WTC11 (cell line): ENCODE data around the gene PRPF40B. TPM values are rescaled to one million over a fixed set of nuclear protein-coding genes. Genes with fewer than 3 reads are reported as not detected.

Source experiments
- ATAC-seq: fragments of 200-7000 bp; cut with Tn5 transposase; 2 replicates; pipeline ENCODE4 v1.10.0; 2021; ENCODE audit warnings: mild to moderate bottlenecking, moderate library complexity
- CTCF ChIA-PET: fragments of 300-600 bp; sonication (Branson Sonifier 250); formaldehyde crosslinking; loops from one replicate; lab custom pipeline; 2021; ENCODE audit warnings: antibody characterized with exemption; lab: Charles Lee
- POLR2A ChIA-PET: fragments of 350-600 bp; sonication (Branson Sonifier 250); formaldehyde crosslinking; loops from one replicate; lab custom pipeline; 2021; ENCODE audit warnings: antibody characterized with exemption; lab: Charles Lee
- DNase-seq: peaks from one replicate; pipeline ENCODE4 v3.0.0; 2021; ENCODE audit warnings: low spot score
- H3K27ac Mint-ChIP-seq: 2 replicates; pipeline ENCODE4 v1.8.0; 2021; ENCODE audit warnings: mixed read lengths
- H3K27me3 Mint-ChIP-seq: 2 replicates; pipeline ENCODE4 v1.8.0; 2021; ENCODE audit warnings: low read depth, mild to moderate bottlenecking, moderate library complexity, mixed read lengths
- H3K36me3 Mint-ChIP-seq: 2 replicates; pipeline ENCODE4 v1.8.0; 2021; ENCODE audit warnings: mixed read lengths
- H3K4me1 Mint-ChIP-seq: 2 replicates; pipeline ENCODE4 v1.8.0; 2022; ENCODE audit warnings: mixed read lengths
- H3K4me3 Mint-ChIP-seq: 2 replicates; pipeline ENCODE4 v1.8.0; 2021; ENCODE audit warnings: mild to moderate bottlenecking, moderate library complexity, mixed read lengths
- H3K9me3 Mint-ChIP-seq: 2 replicates; pipeline ENCODE4 v1.8.0; 2021; ENCODE audit warnings: mixed read lengths
- CBFB ChIP-seq: sonication (generic); formaldehyde crosslinking; IDR thresholded peaks from 2 replicates; pipeline ENCODE4 v1.8.1; 2022; ENCODE audit warnings: mild to moderate bottlenecking, low read depth, missing genetic modification reagents
- GTF2I ChIP-seq: fragments of 250-450 bp; sonication (Bioruptor Pico); conservative IDR thresholded peaks from 2 replicates; pipeline ENCODE4 v1.4.0; 2021; ENCODE audit warnings: mild to moderate bottlenecking
- HMGA2 ChIP-seq: fragments of 250-450 bp; sonication (Bioruptor Pico); IDR thresholded peaks from 2 replicates; pipeline ENCODE4 v1.4.0; 2021; ENCODE audit warnings: mild to moderate bottlenecking, moderate library complexity
- HMGXB4 ChIP-seq: sonication (generic); formaldehyde crosslinking; IDR thresholded peaks from 2 replicates; pipeline ENCODE4 v1.8.1; 2023; ENCODE audit warnings: mild to moderate bottlenecking, moderate library complexity, missing genetic modification reagents
- MYBL2 ChIP-seq: sonication (generic); formaldehyde crosslinking; IDR thresholded peaks from 2 replicates; pipeline ENCODE4 v1.8.1; 2023; ENCODE audit warnings: mild to moderate bottlenecking, moderate library complexity, missing genetic modification reagents
- NR1H2 ChIP-seq: sonication (generic); formaldehyde crosslinking; IDR thresholded peaks from 2 replicates; pipeline ENCODE4 v1.9.0; 2021; ENCODE audit warnings: mild to moderate bottlenecking, moderate library complexity, missing genetic modification reagents
- NR3C1 ChIP-seq: sonication (generic); formaldehyde crosslinking; conservative IDR thresholded peaks from 2 replicates; pipeline ENCODE4 v1.8.1; 2023; ENCODE audit warnings: low read depth, mild to moderate bottlenecking, missing genetic modification reagents
- PRRX2 ChIP-seq: fragments of 250-450 bp; sonication (Bioruptor Pico); IDR thresholded peaks from 2 replicates; pipeline ENCODE4 v1.8.0; 2021; ENCODE audit warnings: mild to moderate bottlenecking
- TEAD4 ChIP-seq: sonication (generic); formaldehyde crosslinking; IDR thresholded peaks from 2 replicates; pipeline ENCODE4 v1.8.0; 2022; ENCODE audit warnings: mild to moderate bottlenecking, missing genetic modification reagents
- ZNF263 ChIP-seq: sonication (generic); formaldehyde crosslinking; IDR thresholded peaks from 2 replicates; pipeline ENCODE4 v1.8.1; 2022; ENCODE audit warnings: low read depth, mild to moderate bottlenecking, moderate library complexity, missing genetic modification reagents
- ZNF512 ChIP-seq: sonication (generic); formaldehyde crosslinking; IDR thresholded peaks from 2 replicates; pipeline ENCODE4 v1.8.1; 2022; ENCODE audit warnings: missing genetic modification reagents, borderline replicate concordance
- ZNF532 ChIP-seq: fragments of 250-450 bp; sonication (Bioruptor Pico); IDR thresholded peaks from 2 replicates; pipeline ENCODE4 v1.9.0; 2021; ENCODE audit warnings: mild to moderate bottlenecking, borderline replicate concordance
- ZNF671 ChIP-seq: fragments of 250-450 bp; sonication (Bioruptor Pico); IDR thresholded peaks from 2 replicates; pipeline ENCODE4 v1.8.0; 2021; ENCODE audit warnings: mild to moderate bottlenecking
- ZSCAN18 ChIP-seq: fragments of 250-450 bp; sonication (Bioruptor Pico); IDR thresholded peaks from 2 replicates; pipeline ENCODE4 v2.1.2; 2022; ENCODE audit warnings: mild to moderate bottlenecking, moderate library complexity
- total RNA-seq: library from RNA; stranded (reverse); gene quantifications from 3 replicates; pipeline ENCODE4 v1.2.3, GENCODE V29; 2021
- TF ChIP-seq, protein P1 (sequence below): sonication (generic); formaldehyde crosslinking; IDR thresholded peaks from 2 replicates; pipeline ENCODE4 v1.8.1; 2023; ENCODE audit warnings: mild to moderate bottlenecking, missing genetic modification reagents, moderate library complexity
- TF ChIP-seq, protein P2 (sequence below): sonication (generic); formaldehyde crosslinking; IDR thresholded peaks from 2 replicates; pipeline ENCODE4 v1.8.0; 2022; ENCODE audit warnings: mild to moderate bottlenecking, missing genetic modification reagents
- TF ChIP-seq, protein P3 (sequence below): sonication (generic); formaldehyde crosslinking; IDR thresholded peaks from 2 replicates; pipeline ENCODE4 v1.8.1; 2023; ENCODE audit warnings: mild to moderate bottlenecking, missing genetic modification reagents, moderate library complexity

Gene PRPF40B
- total RNA-seq, 1 experiment from 2014 or later = 46.0 TPM

DNA sequence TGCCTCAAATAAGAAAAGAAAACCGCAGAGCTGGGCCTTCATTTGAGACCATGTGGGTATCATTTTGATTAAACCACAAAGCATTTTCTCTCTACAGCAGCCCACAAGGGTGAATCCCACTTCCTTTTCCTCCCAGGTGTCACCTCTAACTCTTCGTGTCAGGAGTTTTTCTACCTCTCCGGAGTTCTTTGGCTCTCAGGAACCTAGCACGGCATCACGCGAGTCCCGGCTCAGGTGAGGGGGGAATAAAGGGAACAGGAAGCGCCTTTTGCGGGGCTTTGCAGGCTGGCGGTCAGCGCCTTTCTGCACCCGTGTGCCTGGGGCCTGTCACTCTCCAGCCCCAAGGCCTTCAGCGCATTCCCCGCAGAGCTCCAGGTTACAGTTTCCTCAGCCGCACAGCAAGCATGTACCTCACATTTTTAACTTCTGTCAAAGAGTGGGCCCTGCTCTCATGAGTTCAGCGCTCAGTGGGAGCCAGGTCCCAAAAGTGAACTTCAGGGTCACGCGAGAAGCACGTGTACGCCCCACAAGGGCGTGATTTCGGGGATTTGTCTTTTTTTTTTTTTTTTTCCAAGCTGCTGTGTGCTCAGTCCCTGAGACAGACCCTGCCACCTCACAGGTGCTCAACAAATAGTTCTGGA lies 740 bp upstream of the PRPF40B start:
- ATAC-seq (peak; percentile 35), DNase-seq (peak; percentile 38)
- Mint-ChIP-seq H3K4me3 (peak overlapping the region; percentile 90), H3K4me1 (peaks cover 37% of the 10 kb centered on the region), H3K27ac (peak overlapping the region; percentile 92), H3K36me3 (no peaks in the 10 kb centered on the region), H3K9me3 (no peaks in the 10 kb centered on the region), H3K27me3 (no peaks in the 10 kb centered on the region)
- CTCF ChIA-PET = interaction anchor here (0.6 to 5.2 kb wide), 34 partner anchors 8 to 840 kb away, joined by 3 to 74 read pairs (median 6); partner anchors contain the start of genes DNAJC22, FAM186B, PRPH and SPATS2
- POLR2A ChIA-PET = interaction anchor here (0.6 to 2.0 kb wide), 4 partner anchors 15 to 445 kb away, joined by 3 to 9 read pairs (median 4); partner anchors contain the start of gene TMBIM6
- TF ChIP-seq ZNF512 (CRISPR knock-in tag) = no peak
- TF ChIP-seq NR3C1 = no peak
- no peak for TF ChIP-seq TEAD4 (CRISPR knock-in tag)
- TF ChIP-seq MYBL2 (CRISPR knock-in tag) = no peak
- TF ChIP-seq, protein P1, sequence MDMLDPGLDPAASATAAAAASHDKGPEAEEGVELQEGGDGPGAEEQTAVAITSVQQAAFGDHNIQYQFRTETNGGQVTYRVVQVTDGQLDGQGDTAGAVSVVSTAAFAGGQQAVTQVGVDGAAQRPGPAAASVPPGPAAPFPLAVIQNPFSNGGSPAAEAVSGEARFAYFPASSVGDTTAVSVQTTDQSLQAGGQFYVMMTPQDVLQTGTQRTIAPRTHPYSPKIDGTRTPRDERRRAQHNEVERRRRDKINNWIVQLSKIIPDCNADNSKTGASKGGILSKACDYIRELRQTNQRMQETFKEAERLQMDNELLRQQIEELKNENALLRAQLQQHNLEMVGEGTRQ = no peak
- TF ChIP-seq PRRX2 = no peak
- no peak for TF ChIP-seq ZNF263 (CRISPR knock-in tag)
- TF ChIP-seq, protein P2, sequence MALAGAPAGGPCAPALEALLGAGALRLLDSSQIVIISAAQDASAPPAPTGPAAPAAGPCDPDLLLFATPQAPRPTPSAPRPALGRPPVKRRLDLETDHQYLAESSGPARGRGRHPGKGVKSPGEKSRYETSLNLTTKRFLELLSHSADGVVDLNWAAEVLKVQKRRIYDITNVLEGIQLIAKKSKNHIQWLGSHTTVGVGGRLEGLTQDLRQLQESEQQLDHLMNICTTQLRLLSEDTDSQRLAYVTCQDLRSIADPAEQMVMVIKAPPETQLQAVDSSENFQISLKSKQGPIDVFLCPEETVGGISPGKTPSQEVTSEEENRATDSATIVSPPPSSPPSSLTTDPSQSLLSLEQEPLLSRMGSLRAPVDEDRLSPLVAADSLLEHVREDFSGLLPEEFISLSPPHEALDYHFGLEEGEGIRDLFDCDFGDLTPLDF = no peak
- TF ChIP-seq GTF2I = no peak
- no peak for TF ChIP-seq ZSCAN18 (CRISPR knock-in tag)
- no peak for TF ChIP-seq HMGXB4 (CRISPR knock-in tag)
- no peak for TF ChIP-seq ZNF671 (CRISPR knock-in tag)
- no peak for TF ChIP-seq CBFB (CRISPR knock-in tag)
- TF ChIP-seq, protein P3, sequence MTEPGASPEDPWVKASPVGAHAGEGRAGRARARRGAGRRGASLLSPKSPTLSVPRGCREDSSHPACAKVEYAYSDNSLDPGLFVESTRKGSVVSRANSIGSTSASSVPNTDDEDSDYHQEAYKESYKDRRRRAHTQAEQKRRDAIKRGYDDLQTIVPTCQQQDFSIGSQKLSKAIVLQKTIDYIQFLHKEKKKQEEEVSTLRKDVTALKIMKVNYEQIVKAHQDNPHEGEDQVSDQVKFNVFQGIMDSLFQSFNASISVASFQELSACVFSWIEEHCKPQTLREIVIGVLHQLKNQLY (CRISPR knock-in tag) = no peak
- no peak for TF ChIP-seq ZNF532 (CRISPR knock-in tag)
- no peak for TF ChIP-seq NR1H2
- no peak for TF ChIP-seq HMGA2 (CRISPR knock-in tag)
